Measurements from ENCODE around the gene RAD1.

DNA sequence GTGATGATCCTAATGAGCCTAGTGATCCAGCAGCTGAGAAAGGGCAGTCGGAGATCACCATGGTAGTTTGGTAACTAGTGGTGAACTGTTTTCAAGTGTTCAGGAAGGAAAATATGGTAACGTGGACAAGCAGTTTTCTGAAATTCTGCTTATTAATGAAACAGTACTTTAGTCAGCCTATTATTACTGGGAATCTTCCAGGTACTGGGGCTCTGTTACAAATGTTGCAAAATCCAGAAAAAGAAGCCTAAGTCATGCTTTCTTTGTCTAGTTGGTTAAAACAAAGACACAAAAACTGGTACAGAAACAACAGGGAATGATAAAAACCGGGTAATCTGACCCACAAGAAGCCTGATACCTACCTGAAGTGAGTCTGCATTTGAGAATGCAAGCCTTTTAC, 58.1 kb downstream of the RAD1 start:
- TF ChIP-seq POLR2AphosphoS5 (IDR thresholded peaks at IDR 0.05) (no peak), POLR2A (IDR thresholded peaks at IDR 0.05) (no peak), CTCF (IDR thresholded peaks at IDR 0.05) (no peak), EP300 (IDR thresholded peaks at IDR 0.05; ENCODE audit: low read depth) (no peak)
